ENCODE results near the gene LPCAT1. TPM values are rescaled to one million over a fixed set of nuclear protein-coding genes. Genes with fewer than 3 reads are reported as not detected.
"Not testable (repeated sequence)": the region's sequence is repeated elsewhere in the genome, so short reads cannot be mapped to it uniquely, and the experiment has no call there.

The LPCAT1 gene
- total RNA-seq, 1 experiment from 2014 or later: 17.1 TPM

DNA sequence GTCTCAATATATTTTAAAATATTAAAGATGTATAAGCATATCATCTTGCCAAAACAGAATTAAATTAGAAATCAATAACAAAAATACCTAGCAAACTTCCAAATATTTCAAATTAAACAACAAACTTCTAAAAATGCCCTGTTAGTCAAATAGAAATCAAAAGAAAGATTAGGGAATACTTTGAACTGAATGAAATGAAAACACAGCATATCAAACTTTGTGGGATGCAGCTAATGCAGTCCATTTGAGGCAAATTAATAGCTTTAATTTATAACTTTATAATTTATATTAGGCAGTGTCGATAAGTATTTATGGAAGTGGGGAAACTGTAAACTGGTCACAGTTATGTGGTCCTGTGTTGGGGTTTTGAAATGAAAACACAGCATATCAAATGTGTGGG lies 95.7 kb downstream of the LPCAT1 start:
- H3K36me3 Mint-ChIP-seq (ENCODE audit: insufficient read depth, unreplicated experiment): no peaks in the 10 kb centered on the region
- no peak for DNase-seq (ENCODE audit: unreplicated experiment)
- no peak overlapping the region for H3K4me3 Mint-ChIP-seq (ENCODE audit: unreplicated experiment)
- BruUV-seq (replicated peaks): no TSS peak
- H3K9me3 Mint-ChIP-seq (ENCODE audit: unreplicated experiment): peaks cover 8% of the 10 kb centered on the region
- ChIA-PET POLR2A (no interaction called here), CTCF (no interaction called here)
- H3K4me1 Mint-ChIP-seq (ENCODE audit: insufficient read depth, unreplicated experiment): no peaks in the 10 kb centered on the region
- H3K27me3 Mint-ChIP-seq (ENCODE audit: insufficient read depth, unreplicated experiment): no peaks in the 10 kb centered on the region
- TF ChIP-seq, protein P1, sequence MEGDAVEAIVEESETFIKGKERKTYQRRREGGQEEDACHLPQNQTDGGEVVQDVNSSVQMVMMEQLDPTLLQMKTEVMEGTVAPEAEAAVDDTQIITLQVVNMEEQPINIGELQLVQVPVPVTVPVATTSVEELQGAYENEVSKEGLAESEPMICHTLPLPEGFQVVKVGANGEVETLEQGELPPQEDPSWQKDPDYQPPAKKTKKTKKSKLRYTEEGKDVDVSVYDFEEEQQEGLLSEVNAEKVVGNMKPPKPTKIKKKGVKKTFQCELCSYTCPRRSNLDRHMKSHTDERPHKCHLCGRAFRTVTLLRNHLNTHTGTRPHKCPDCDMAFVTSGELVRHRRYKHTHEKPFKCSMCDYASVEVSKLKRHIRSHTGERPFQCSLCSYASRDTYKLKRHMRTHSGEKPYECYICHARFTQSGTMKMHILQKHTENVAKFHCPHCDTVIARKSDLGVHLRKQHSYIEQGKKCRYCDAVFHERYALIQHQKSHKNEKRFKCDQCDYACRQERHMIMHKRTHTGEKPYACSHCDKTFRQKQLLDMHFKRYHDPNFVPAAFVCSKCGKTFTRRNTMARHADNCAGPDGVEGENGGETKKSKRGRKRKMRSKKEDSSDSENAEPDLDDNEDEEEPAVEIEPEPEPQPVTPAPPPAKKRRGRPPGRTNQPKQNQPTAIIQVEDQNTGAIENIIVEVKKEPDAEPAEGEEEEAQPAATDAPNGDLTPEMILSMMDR (IDR thresholded peaks at IDR 0.05; ENCODE audit: unreplicated experiment): no peak
- H3K27ac Mint-ChIP-seq (ENCODE audit: low read depth, unreplicated experiment): no peak overlapping the region
- intact Hi-C loops (cut with micrococcal nuclease): no loop called here

DNA sequence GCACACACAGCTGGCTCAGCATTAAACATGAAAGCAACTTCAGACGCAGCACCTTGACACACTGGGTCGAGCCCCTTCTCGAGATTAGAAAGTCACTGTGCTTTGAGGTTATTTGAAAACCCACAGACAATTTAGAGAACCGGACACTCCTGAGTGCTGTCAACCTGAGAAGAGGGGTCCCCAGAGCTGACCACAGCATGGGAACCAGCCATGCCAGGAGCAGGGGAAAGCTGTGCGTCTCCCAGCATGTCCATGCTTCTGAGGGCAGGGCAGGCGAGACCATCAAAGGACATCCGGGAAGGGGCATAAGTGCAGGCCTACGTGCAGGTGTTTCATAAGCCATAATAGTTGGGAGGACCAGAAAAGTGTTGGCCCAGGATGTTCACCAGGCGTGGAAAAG lies 99.0 kb downstream of the LPCAT1 start:
- Mint-ChIP-seq H3K9me3 (ENCODE audit: unreplicated experiment) (peaks cover 8% of the 10 kb centered on the region), H3K4me1 (ENCODE audit: insufficient read depth, unreplicated experiment) (no peaks in the 10 kb centered on the region), H3K4me3 (ENCODE audit: unreplicated experiment) (no peak overlapping the region), H3K36me3 (ENCODE audit: insufficient read depth, unreplicated experiment) (no peaks in the 10 kb centered on the region), H3K27ac (ENCODE audit: low read depth, unreplicated experiment) (no peak overlapping the region), H3K27me3 (ENCODE audit: insufficient read depth, unreplicated experiment) (no peaks in the 10 kb centered on the region)
- TF ChIP-seq, protein P1 (IDR thresholded peaks at IDR 0.05; ENCODE audit: unreplicated experiment): no peak
- no TSS peak for BruUV-seq (replicated peaks)
- no peak for DNase-seq (ENCODE audit: unreplicated experiment)
- ChIA-PET POLR2A (no interaction called here), CTCF (no interaction called here)
- intact Hi-C loops (cut with micrococcal nuclease): no loop called here

DNA sequence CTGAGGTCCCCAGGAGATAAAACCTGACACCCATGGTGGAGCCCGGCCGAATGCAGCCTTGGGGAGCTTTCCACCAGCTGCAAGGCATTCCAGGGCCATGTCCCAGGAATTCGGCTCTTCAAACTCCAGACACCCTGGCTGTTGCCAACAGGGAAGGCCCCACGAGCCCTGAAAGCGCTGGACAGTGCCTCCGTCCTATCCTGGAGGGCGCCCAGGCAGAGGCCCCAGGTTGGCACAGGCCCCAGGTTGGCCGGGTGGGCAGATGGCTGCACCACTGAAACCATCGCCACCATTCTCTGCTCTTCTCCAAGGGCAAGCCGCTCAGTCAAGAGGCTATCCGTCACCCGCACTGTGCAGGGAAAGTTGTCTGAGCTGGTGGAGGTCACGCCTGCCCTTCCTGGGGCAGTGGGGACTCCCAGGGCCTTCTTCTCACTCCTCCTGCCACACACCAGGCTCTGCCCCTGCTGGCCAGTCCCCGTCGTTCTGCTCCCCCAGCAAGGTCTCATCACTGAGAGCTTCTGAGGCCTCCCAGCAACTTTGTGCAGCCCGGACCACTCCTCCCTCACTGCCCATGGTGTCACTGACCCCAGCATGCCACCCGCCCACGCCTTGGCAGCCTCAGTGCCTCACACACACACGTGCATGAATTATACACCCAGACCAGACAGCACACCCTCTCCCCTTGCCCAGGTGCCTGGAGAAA lies 99.7 kb downstream of the LPCAT1 start:
- no peaks in the 10 kb centered on the region for H3K36me3 Mint-ChIP-seq (ENCODE audit: insufficient read depth, unreplicated experiment)
- CTCF ChIA-PET: interaction anchor here (0.6 kb wide), 1 partner anchor 96 kb away, joined by 3 read pairs; no protein-coding TSS in a partner anchor
- DNase-seq (ENCODE audit: unreplicated experiment): no peak
- TF ChIP-seq, protein P1 (IDR thresholded peaks at IDR 0.05; ENCODE audit: unreplicated experiment): no peak
- H3K4me3 Mint-ChIP-seq (ENCODE audit: unreplicated experiment): no peak overlapping the region
- POLR2A ChIA-PET: no interaction called here
- H3K4me1 Mint-ChIP-seq (ENCODE audit: insufficient read depth, unreplicated experiment): no peaks in the 10 kb centered on the region
- peaks cover 7% of the 10 kb centered on the region for H3K9me3 Mint-ChIP-seq (ENCODE audit: unreplicated experiment)
- H3K27ac Mint-ChIP-seq (ENCODE audit: low read depth, unreplicated experiment): no peak overlapping the region
- no peaks in the 10 kb centered on the region for H3K27me3 Mint-ChIP-seq (ENCODE audit: insufficient read depth, unreplicated experiment)
- intact Hi-C loops (cut with micrococcal nuclease): no loop called here
- BruUV-seq (replicated peaks): no TSS peak

DNA sequence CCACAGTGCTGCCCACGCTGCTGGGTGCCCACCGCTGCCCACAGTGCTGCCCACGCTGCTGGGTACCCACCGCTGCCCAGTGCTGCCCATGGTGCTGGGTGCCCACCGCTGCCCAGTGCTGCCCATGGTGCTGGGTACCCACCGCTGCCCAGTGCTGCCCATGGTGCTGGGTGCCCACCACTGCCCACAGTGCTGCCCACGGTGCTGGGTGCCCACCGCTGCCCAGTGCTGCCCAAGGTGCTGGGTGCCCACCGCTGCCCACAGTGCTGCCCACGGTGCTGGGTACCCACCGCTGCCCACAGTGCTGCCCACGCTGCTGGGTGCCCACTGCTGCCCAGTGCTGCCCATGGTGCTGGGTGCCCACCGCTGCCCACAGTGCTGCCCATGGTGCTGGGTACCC lies 101.2 kb downstream of the LPCAT1 start:
- BruUV-seq (replicated peaks); CTCF ChIA-PET; H3K4me3 Mint-ChIP-seq (ENCODE audit: unreplicated experiment); H3K27me3 Mint-ChIP-seq (ENCODE audit: insufficient read depth, unreplicated experiment); H3K36me3 Mint-ChIP-seq (ENCODE audit: insufficient read depth, unreplicated experiment); intact Hi-C loops (cut with micrococcal nuclease); POLR2A ChIA-PET; H3K27ac Mint-ChIP-seq (ENCODE audit: low read depth, unreplicated experiment); DNase-seq (ENCODE audit: unreplicated experiment); H3K4me1 Mint-ChIP-seq (ENCODE audit: insufficient read depth, unreplicated experiment): not testable (repeated sequence)
- H3K9me3 Mint-ChIP-seq (ENCODE audit: unreplicated experiment): peaks cover 18% of the 10 kb centered on the region

All from MCF 10A (cell line).